ENCODE results near the gene MTSS2.

GRCh38 chr16:70661534-70661917 lies 24.3 kb downstream of the MTSS2 start:
- no peak for TF ChIP-seq CTCF (conservative IDR thresholded peaks at IDR 0.05; ENCODE audit: low read depth in 2 of 2)
- TF ChIP-seq EZH2 (IDR thresholded peaks at IDR 0.05; ENCODE audit: low read depth, unreplicated experiment), result no peak
- no peak for TF ChIP-seq CREB1 (CRISPR knock-in tag; IDR thresholded peaks at IDR 0.05; ENCODE audit: low read depth)
- TF ChIP-seq ZNF114 (CRISPR knock-in tag; IDR thresholded peaks at IDR 0.05), result no peak
- no peak for TF ChIP-seq EZH2phosphoT487 (IDR thresholded peaks at IDR 0.05; ENCODE audit: unreplicated experiment)
- TF ChIP-seq, protein P1, sequence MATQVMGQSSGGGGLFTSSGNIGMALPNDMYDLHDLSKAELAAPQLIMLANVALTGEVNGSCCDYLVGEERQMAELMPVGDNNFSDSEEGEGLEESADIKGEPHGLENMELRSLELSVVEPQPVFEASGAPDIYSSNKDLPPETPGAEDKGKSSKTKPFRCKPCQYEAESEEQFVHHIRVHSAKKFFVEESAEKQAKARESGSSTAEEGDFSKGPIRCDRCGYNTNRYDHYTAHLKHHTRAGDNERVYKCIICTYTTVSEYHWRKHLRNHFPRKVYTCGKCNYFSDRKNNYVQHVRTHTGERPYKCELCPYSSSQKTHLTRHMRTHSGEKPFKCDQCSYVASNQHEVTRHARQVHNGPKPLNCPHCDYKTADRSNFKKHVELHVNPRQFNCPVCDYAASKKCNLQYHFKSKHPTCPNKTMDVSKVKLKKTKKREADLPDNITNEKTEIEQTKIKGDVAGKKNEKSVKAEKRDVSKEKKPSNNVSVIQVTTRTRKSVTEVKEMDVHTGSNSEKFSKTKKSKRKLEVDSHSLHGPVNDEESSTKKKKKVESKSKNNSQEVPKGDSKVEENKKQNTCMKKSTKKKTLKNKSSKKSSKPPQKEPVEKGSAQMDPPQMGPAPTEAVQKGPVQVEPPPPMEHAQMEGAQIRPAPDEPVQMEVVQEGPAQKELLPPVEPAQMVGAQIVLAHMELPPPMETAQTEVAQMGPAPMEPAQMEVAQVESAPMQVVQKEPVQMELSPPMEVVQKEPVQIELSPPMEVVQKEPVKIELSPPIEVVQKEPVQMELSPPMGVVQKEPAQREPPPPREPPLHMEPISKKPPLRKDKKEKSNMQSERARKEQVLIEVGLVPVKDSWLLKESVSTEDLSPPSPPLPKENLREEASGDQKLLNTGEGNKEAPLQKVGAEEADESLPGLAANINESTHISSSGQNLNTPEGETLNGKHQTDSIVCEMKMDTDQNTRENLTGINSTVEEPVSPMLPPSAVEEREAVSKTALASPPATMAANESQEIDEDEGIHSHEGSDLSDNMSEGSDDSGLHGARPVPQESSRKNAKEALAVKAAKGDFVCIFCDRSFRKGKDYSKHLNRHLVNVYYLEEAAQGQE (IDR thresholded peaks at IDR 0.05; ENCODE audit: unreplicated experiment), result no peak
- no peak for TF ChIP-seq ETS1 (IDR thresholded peaks at IDR 0.05)
- no peak for TF ChIP-seq NANOG (IDR thresholded peaks at IDR 0.05; ENCODE audit: borderline replicate concordance)

All from GM23338 (cell line).